GM10847 (cell line): ENCODE data around the gene REEP3.

Experiments used
- POLR2A ChIP-seq: IDR thresholded peaks from 2 replicates; pipeline ENCODE4 v1.6.1; 2011; ENCODE audit not compliant: insufficient read length; ENCODE audit errors: extremely low read depth

The REEP3 gene

DNA sequence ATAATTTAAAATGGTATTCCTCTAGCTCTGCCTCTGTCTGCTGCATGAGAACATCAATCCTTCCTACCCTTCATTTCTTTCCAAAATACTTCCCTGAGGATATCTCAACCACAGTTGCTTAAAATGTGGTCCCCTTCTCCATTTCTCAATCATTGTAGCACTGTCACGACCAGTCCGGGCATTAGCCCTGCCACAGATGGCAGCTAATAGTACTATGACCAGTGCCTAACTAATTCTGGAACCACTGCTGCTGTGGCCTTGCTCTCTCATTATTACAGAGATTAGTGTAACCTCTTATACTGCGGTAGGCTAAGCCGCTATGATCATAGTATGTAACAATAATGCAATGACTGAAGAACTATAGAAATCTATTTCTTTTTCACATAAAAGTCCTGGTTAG, 66.0 kb downstream of the REEP3 start:
- TF ChIP-seq POLR2A = no peak

DNA sequence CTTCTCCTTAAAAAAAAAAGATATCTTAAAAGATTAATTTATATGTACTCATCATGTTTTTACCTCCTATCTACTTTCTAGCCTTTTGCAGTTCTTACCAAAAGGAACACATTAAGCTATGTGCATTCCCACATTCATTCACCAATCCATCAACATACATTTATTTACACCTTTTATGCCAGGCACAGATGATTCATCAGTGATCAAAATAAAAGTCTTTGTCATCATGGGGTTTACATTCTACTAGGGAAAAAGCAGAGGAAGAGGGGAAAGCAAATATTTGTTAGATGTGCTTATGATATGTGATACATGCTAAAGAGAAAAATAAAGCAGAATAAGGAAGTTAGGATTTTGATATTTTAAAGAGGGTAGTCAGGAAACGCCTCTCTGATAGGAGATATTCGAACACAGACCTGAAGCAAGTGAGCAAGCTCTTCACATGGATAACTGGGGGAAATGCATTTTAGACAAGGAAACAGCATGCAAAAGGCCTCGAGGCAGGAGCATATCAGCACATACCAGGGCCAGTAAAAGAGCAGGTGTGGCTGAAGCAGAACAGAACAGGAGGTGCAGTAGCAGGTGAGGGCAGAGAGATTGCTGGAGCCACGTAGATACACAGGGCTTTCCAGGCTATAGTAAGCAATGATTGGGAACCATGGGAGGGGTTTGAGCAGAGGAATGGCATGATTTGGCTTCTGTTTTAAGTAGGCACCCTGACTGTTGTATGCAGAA, 67.4 kb downstream of the REEP3 start:
- no peak for TF ChIP-seq POLR2A

DNA sequence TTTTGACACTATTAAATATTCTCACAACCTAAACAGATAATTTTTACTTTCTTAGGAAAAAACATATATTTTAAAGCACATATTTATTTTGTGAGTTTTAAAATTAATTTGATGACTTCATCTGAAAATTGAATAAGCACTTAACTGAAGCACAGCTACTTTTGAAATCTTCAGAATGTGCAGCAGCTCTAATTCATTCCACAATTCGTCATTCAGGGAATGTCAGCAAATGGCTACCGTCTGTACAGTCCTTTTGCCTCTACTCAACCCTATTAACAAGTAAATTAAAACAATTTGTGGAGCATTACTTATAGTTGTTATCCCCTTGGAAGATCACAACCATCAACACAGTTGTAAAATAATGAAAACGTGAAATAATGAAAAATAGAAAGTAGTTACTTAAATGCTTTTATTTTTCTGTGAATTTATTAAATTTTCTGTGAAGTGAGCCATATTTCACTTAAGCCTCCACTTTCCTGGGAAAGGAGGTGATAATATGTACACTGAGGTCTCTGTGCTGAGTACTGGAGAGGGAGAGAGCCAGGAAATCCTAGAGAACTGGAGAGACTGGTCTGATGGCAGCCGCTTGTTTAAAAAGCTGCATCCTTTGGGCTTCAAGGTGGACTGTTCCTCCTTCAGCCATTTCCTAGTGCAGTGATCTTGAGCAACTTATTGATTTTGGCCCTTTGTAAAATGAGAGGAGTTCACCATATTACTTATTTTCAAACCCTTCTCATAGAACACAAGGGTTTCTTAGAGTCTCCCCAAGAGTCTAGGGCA, 70.6 kb downstream of the REEP3 start:
- TF ChIP-seq POLR2A = no peak

DNA sequence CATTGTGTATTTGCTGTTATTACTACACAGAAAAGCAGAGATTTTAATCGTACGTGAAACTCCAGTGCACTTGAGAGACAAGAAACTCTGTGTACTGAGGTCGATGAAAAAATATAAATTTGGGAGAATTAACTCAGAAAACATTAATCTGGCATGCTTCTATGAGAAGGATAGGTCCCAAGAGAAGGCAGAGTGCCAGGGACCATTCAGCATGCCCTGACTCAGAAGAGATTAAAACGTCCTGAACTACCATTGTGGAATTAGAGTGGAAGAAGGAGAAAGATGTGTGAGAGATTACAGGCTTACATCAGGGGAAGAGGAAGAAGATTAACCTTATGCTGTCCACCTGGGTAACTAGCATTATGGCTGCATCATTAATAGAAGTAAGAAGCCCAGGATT, 72.4 kb downstream of the REEP3 start:
- TF ChIP-seq POLR2A = no peak

DNA sequence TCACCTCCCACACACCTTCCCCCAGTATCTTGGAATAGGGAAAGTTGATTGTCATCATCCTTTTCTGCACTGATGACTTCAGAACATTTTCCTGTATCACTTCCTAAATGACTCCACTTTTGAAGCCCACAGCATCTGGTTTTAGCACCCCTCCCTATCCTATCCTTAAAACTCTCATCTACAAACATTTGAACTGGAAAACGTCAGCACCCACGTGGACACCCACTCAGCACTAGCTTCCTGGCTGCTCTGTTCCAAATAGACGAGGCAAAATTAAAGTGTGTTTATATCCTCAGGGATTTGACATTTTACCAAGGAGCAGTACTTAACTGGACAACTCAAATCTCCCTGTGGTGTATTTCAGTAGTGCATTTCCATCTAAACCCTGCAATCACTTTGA, 73.9 kb downstream of the REEP3 start:
- TF ChIP-seq POLR2A = no peak

DNA sequence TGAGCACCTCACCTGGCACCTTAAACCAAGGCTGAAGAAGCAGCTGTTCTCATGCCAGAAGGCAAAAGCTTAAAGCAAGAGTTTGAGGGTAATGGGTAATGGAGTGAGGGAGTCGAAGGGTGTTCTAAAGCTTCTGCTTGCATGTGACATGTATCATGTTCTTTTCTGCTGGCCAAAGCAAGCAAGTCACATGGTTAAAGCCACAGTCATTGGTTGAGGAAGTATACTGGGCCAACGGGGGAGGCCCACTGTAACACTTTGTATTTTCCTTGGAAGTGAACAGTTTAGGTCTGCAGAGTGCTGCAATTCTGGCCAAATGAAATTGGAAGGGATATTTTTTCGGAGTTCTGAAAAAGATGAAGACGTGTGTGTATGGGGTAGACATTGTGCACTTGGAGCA, 75.7 kb downstream of the REEP3 start:
- TF ChIP-seq POLR2A = no peak

DNA sequence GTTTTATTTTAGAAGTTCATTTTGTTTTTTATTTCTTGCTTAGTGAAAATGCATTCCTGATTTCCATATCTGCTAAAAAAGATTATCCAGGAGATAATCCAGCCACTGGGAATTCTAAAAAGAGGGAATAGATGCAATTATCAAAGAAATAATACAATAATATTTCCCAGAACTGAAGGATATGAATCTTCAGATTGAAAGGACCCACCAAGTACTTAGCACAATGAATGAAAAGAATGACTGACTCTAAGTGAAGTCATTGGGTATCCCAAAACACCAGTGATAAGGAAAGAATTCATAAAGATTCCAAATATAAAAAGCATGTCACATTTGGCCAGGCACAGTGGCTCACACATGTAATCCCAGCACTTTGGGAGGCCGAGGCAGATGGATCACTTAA, 79.3 kb downstream of the REEP3 start:
- no peak for TF ChIP-seq POLR2A

DNA sequence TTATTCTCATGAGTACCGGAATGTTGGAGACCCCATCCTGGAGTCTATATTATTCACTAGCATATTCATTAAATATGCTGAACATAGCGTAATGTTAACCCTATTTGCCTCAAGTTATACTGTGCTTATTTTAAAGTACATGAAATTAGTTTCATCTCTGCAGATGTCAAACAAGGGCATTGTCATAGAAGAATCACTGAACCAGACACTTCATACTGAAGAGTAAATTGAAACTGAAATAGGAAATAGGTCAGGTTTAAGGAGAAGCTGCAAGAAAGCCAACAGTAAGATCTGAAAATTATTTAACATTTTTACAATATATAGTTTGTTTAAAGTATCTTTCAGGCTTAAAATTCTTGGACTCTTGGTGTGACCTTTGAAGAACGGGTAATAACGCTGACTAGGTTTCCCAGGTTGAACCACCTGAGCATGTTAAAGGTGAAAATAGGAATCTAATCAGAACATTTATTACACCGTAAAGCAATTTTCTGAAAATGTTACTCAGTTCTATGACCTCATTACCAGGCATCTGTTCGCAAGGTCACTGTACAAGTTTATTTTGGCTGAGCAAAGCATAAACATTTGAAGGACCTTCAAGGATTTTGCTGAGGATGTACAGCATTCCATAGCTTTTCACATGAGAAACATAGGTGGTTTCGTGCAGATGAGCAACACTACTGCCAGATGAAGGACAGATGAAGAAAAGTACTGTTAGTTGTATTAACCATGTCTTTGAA, 82.7 kb downstream of the REEP3 start:
- no peak for TF ChIP-seq POLR2A

DNA sequence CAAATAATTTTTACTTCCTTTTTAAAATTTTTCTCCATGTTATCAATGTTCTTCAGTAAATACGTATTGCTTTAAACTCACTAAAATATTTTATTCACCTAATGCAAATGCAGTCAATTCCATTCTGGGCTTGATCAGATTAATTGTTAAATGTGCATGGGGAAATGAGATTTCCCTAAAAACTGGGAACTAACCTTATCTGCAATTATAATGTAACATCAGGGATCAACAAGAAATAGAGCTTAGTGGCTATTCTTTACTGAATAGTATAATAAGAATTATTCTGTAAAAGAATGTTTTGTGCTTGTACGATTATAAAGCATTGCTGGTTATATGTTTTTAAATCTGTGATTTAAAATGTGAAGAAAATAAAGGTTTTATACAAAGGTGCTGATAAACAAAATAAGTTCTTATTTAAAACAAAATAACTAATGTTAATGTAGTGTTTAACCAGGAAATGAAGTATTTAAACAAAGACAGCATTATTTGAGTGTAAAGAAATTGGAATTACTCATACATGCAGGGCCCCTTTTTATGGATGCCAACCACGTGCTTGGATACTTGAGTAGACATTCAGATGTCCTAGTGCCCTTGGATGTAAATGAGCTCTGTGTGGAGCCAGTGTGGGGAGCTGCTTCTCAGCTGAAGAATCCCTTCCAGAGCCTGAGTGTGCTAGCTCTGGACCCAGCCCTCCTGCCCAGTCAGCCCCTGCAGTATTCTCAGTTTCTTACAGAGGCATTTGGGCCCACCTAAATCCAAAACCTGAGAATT, 84.2 kb downstream of the REEP3 start:
- no peak for TF ChIP-seq POLR2A

DNA sequence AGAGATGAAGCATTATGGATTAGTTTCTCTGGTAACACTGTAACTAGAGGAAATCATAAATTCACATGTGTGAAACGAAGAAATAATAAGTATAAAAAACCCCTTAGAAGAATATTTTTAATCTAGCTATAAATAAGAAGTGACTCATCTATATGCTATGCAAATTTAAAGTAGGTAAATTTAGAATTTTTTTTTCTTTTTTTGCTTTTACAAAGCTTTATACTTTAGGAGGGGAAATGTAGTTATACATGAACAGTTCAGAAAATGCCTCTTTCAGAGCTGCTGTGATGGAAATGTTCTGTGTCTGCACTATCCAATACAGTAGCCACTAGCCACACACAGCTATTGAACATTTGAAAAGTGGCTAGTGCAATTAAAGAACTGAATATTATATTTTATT, 87.3 kb downstream of the REEP3 start:
- TF ChIP-seq POLR2A = no peak

DNA sequence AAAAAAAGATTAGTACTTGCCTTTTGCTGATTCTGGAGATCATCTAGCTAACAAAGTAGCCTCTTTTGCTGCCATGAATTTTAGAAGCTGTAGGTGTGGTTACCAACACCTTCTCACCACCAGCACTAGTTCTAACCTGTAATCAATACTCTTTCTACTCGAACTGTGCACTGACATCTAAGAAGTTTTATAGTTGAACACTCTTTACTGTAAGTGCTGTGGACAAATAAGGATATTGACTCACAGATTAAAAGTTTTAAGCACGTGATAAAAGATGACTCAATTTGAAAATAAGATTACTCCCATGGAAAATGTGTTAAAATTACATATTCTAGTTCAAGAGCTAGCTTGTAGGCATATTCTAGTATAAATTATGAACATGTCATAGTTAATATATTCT, 89.9 kb downstream of the REEP3 start:
- TF ChIP-seq POLR2A = no peak

DNA sequence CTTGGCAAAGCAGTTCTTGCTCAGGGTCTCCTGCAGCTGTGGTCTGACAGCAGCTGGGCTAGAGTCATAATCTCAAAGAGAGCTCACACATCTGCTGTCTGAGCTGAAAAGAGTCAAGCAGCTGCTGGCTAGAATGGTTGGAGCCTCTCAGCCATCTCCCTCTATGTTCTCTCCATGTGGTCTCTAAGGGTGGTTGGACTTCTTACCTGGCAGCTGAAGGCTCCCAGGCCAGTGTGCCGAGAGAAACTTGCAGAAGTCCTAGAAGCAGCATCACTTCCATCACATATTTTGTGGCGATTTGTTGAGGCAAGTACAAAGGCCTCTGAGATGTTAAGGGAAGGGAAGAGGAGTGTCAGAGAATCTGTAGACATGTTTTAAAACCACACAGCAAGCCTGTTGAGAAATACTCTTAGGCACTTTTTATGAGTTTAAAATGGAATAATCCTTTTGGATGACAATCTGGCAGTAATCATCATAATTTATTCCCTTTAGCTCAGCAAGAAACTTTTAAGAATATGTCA, 93.2 kb downstream of the REEP3 start:
- no peak for TF ChIP-seq POLR2A

DNA sequence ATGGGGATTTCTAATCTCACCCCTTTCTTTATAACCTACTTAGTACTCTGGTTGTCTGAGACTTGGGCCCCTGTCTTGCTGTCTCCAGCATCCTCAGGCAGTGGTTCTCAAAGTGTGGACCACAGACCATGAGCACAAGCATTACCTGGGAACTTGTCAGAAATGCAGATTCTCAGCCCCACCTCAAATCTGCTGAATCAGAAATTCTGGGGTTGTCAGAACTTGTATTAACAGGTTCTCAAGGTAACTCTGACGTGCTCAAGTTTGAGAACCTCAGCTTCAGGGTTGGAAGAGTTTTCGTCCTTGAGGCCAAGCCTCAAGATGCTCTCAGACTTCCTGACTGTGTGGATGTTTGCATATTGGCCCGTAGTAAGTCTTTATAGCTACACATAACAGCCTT, 97.4 kb downstream of the REEP3 start:
- TF ChIP-seq POLR2A = no peak

DNA sequence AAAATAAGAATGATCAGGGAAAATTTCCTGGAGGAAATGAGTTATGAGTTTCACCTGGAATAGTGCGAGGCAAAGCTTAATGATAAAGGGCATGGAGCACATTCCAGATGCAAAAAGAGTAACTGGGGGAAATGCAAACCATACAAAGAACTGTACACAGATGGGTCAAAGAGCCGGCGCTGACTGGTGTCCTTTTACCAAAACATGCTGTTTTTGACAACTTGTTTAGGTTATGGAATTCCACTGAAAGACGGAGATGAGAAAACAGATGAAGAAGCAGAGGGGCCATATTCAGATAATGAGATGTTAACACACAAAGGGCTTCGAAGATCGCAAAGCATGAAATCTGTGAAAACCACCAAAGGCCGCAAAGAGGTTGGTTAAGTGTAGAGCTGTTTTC, 98.2 kb downstream of the REEP3 start:
- TF ChIP-seq POLR2A = no peak

DNA sequence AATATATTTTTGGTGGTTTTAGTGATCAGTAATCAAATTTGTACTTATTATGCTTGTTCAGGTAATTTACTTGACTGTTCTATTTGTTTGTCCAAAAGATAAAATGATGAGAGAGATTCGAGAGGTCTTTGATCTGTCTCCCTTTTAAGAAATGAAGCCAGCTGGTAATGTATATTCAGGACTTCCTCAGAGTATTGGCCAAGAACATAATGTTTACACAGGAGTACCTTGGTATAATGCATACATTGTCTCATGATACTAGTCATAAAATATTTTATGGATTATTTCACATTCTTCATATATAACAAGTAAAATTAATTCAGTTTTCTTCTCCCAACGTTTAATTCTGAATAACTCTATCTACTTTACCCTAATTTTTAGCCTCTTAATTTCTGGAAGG, 100.9 kb downstream of the REEP3 start:
- no peak for TF ChIP-seq POLR2A

DNA sequence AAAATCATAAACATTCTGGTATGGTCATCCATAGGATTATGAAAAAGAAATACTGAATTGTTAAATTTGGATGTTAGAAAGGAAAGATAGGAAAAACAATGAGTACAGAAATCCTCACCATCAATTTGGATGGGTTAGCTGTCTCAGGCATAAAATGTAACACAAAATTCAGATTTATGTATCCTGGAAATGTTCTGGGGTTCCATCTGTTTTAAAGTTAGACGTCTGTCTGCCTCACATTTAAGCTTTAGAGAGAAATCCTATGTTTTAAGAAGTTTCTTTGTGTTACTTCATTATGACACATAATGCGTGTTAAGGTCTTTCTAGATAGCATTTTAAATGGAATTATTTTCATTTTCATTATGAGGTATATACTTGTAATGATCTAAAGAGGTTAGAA, 103.5 kb downstream of the REEP3 start:
- no peak for TF ChIP-seq POLR2A

DNA sequence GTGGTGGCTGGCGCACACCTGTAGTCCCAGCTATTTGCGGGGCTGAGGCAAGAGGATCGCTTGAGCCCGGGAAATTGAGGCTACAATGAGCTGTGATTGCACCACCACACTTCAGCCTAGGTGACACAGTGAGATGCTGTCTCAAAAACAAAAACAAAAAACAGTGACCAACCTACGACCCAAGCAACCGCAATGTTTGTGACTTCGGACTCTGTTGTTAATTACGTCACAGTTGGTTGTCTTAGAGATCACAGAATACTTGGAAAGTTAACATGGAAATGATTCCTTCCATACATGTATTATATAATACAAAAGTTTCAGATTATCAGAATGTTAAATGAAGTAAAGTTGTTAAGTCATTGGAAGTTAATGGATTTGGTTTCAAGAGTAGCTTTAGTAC, 106.2 kb downstream of the REEP3 start:
- TF ChIP-seq POLR2A = no peak
